GM18951 (cell line): ENCODE results near the gene LYZL2.

ENCODE experiments used
- POLR2A ChIP-seq: IDR thresholded peaks from 4 replicates; pipeline ENCODE4 v1.6.1; 2011; ENCODE audit warnings: mild to moderate bottlenecking; ENCODE audit not compliant: insufficient read length, insufficient read depth; ENCODE audit errors: extremely low read depth
- in situ Hi-C: fragments of 300-500 bp; cut with MboI; formaldehyde crosslinking; loops from one replicate; pipeline ENCODE4 v1.12.0; 2022; ENCODE audit warnings: low sequenced_read_pairs, mixed read lengths, inconsistent platforms; ENCODE audit not compliant: unreplicated experiment

The LYZL2 gene

DNA sequence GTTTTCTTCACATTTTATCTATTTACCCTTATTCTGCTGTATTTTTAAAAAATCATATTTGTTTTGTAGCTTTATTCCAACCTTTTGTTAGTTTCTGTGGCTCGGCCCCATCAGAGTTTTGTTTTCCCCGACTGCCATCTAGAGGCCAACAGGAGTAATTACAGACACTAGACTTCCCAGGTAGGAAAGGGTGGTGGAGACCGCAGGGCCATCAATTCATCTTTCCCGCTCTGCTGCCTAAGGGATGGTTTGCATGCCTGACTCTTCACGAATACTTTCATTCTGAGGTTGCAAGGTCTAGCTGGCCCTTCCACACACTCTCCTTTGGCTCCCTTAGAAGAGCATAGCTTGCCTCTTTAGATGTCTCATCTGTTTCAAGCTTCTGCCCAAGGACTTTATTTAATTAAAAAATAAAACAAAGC lies 38.3 kb downstream of the LYZL2 start:
- in situ Hi-C loops, result loop anchor here (10.0 kb wide), 1 partner anchor 1206 kb away; no protein-coding TSS in a partner anchor
- no peak for TF ChIP-seq POLR2A

DNA sequence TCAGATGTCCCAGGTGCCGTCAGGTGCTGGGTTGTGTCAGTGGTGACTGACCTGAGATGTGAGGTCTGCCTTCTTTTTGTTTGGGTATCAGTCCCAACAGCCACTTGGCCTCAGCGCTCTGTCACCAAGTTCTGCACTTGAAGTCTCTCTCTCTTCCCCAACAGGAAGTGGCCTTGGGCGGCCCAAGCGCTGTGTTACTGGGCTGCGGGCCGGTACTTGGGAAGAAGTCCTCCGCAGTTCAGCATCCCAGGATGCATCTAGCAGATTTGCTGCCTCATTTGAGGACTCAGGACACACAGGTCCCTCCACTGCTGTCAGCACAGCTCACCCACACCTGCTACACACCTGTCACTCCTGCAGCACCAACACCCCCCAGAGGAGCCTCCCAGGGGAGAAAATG lies 40.1 kb downstream of the LYZL2 start:
- no peak for TF ChIP-seq POLR2A
- in situ Hi-C loops, result loop anchor here (5.0 kb wide), 1 partner anchor 197 kb away; no protein-coding TSS in a partner anchor

DNA sequence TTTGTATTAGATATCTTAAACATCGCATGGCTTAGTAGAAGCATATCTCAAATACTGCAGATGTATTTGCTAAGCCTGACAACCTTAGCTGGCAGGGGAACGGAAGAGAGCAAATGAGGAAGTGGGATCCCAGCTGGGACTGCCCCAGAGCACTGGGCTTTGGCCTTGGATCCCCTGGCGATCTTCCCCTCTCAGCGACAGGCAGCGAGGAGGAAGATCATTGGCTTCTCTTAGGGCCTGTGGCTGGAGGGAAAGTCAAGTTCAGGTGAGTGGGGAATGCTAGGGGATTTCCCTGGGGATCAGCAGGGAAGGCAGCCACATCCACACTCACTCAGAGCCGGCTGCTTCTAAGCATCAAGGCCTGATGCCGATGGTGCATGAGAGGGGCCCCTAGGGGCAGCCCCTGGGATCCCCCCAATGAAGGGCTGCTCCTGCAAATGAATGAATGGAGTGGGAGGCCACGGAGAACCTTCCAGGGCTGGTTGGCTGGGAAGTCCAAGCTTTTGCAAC lies 42.0 kb downstream of the LYZL2 start:
- in situ Hi-C loops, result loop anchor here (5.0 kb wide), 1 partner anchor 195 kb away; no protein-coding TSS in a partner anchor
- no peak for TF ChIP-seq POLR2A

DNA sequence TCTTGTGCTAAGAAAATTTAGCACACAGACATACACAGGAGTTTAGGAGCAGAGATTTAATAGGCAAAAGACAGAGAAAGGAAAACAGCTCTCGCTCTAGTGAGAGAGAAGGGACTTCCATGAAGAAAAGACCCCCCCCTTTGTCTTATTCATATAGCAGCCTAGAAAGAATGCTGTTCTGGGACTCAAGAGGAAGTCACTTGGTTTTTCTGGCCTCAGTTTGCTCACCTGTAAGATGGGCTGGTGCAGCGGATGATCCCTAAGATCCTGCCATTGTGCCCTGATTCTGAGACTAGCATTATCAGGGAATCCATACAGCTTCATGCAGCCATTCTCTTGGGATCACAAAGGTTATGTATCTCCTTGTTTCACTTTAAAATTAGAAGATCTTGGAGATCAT lies 42.7 kb downstream of the LYZL2 start:
- no peak for TF ChIP-seq POLR2A
- in situ Hi-C loops, result loop anchor here (5.0 kb wide), 1 partner anchor 195 kb away; no protein-coding TSS in a partner anchor

DNA sequence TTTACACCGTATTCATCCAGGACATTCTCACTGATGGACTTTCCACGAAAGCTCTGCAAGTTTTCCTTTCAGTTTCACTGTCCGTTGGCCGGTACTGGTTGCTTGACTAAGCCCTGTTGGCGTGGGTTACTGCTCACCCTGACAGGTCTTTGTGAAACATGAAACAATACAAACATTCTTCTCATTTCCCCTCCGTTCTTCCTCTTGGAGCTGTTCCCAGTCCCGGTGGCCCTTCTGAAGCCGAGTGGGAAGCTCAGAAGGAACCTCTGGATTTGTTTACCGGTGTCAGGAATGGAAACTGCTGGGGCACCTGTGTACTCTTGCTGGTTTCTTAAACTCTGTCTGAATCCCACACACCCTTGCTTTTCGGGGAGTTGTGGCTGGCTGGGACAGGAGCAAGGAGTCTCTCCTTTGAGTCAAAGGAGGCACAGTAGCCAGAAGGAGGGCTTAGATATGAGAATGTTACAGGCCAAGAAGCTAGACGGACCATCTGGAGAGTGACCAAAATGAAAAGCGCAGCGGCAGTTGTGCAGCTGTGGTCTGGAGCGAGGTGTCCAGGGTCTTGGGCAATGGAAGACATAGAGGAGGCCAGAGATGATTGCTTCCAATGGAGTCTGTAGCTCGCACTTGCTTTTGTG lies 45.7 kb downstream of the LYZL2 start:
- in situ Hi-C loops, result no loop called here
- no peak for TF ChIP-seq POLR2A

DNA sequence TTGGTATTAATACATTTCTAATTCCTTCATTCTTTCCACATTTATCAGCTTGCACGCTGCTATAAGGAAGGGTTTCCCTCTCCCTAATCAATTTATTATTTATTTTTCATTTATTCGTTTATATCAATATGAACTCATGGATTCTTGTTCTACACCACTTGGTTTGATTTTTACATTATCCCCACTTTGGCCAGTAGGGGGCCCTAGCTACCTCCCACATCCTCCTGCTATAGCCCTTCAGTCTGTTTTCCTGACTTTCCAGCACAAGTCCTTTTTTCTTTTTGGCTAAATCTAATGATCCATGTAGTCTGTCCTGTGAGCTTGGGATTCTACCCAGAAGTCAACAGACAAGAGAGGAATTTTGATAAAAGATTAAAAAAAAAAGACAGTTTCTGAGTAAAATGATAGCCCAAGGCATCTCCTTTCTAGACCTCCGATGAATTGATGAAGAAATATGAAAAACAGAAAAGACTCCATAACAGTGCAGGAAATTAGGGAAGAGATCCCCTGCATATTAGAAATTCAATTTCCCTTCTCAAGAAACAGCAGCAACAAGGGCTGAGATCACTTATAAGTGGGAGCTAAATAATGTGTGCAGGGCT lies 47.7 kb downstream of the LYZL2 start:
- no peak for TF ChIP-seq POLR2A
- in situ Hi-C loops, result no loop called here

DNA sequence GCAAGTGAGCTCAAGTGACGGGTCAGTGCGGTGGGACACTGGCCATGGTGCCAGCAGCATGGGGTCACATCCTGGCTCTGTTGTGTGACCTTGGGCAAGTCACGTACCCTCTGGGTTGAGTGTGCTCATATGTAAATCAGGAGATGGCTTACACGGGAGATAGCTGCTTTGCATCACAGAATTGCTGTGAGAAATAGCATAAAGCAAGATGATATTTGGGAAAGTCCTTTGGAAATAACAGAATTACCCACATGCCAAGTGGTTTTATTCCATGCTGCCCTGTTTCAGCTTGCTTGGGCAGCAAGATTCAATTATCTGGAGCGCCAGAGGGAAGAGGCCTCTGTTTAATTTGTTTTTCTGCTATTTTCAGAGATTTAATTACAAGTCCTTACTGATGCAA lies 48.9 kb downstream of the LYZL2 start:
- TF ChIP-seq POLR2A, result no peak
- in situ Hi-C loops, result no loop called here

DNA sequence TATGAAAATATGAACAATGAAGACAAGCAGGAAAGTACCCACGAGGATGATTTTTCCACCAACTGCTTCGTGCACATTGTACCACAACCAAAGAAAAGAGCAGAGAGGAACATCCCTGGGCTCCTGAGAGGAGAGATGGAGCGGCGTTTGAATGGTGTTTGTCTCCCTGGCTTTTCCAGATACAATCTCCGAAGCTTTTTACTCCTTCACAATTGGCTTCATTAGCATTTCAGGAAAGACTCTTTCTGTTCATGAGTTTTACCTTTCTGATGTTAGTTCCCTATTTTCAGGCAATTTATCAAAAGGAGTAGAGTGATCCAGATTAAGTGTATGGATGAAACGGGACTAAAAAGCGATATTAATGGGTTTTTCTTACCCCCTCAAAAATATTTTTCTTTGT lies 49.3 kb downstream of the LYZL2 start:
- in situ Hi-C loops, result no loop called here
- no peak for TF ChIP-seq POLR2A

DNA sequence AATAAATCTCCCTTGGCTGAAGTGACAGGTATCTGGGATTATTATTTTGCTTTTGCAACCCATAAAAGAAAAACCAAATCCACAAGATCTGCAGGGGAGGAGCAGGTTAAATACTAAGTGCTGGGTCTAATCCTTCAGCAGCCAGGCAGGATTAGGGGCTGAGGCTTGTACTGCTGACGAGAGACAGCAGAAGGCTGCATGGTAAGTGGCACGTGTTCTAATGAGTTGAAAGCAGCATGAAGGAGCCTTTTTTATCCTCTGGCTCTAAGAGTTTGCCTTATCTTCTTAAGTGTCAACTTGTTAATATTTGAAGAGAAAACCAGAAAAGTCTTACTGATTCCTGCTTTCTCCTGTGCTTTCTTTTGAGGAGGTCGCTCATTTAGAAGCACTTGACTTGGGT lies 50.0 kb downstream of the LYZL2 start:
- in situ Hi-C loops, result no loop called here
- no peak for TF ChIP-seq POLR2A

DNA sequence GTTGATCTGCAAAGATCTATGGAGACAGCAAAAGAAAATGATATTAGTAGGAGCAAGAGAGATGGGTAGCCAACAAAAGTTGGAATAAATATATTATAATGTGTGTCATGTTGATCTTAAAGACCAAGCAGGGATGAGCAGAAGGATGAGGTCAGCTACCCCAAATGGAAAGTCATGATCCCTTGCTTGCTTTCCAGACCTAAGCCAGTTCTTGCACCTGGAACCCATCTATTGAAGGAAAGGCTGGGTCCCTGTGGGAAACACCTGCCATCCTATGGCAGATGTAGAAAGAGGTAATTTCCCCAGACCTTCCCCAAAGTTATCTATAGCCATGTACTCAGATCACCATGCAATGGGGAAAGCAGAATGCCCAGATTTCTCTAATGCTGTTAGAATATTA lies 52.5 kb downstream of the LYZL2 start:
- TF ChIP-seq POLR2A, result no peak
- in situ Hi-C loops, result no loop called here

DNA sequence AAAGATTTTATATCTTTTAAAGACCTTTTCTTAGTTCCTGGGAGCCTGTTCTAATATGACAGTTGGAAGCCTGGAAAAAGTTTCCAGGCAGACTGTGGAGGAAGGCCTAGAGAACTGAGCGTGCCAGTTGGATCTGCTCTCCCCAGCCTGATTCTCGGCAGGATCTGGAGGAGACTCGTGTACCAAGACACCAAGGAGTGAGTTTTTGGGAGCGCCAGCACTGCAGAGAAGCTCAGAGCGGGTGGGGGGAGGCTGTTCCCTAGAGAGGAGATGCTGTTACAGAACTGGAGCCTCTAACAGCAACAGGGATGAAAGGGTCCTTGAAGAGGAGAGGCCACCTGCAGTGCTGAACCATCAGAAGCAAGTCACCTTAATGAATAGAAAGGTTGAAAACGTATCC lies 52.9 kb downstream of the LYZL2 start:
- no peak for TF ChIP-seq POLR2A
- in situ Hi-C loops, result no loop called here

DNA sequence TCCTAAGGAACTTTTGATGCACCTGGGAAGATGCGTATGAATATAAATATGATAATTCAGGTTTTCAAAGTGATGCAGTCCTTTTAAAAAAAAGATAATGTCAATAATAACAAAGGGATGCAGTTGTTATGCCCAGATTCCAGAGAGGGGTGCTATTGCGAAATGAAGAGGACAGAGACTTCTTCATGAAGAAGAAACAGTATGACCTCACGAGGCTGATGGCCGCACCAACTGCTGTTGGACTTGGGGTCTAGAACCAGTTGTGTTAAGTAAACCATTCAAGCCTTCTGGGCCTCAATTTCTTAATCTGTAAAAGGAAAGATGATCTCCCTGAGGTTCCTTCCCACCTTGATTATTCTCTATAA lies 55.1 kb downstream of the LYZL2 start:
- in situ Hi-C loops, result loop anchor here (25.0 kb wide), 1 partner anchor 562 kb away; no protein-coding TSS in a partner anchor
- no peak for TF ChIP-seq POLR2A

DNA sequence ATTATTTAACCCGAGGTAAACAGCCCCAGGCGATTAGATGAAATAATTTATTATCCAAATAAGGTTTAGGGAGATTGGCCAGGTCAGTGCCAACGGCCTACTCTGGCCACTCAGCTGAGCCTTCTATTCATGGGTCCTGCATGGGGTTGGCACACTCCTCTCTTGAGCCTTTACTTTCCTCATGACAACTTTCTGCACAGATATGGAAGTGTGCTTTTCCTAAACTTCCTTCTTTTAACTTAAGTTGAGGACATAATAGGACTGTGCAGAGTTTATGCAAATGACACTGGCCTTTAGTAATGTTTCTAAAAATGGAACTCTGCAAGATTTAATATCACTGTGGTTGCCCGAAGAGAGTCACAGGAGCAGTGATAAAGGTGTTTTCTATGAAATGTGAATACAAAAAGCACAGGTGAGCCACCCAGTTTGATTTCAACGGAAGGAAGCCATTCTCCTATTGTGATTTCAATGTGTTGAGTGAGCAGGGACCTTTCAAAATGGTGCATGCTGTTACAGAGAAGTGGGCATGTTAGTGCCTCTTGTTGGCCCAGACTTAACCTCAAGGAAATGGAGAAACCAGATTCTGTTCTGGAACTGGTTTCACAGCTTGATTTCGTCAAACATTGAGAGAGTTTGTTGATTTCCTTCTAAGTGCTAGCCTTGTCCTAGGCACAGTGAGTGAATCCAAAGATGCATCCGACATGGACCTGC lies 55.7 kb downstream of the LYZL2 start:
- in situ Hi-C loops, result loop anchor here (25.0 kb wide), 1 partner anchor 562 kb away; no protein-coding TSS in a partner anchor
- no peak for TF ChIP-seq POLR2A
